ENCODE results near the gene ALDH1L2.

ALDH1L2 gene

GRCh38 chr12:105084251-105085250 lies at the start of gene ALDH1L2:
Gene ALDH1L2, minus strand, starts transcription at chr12:105084458. Its CDS starts 22 bp downstream, at chr12:105084436.
- no peak for TF ChIP-seq CTCF (IDR thresholded peaks at IDR 0.05)

GRCh38 chr12:105120551-105120950 lies 36.3 kb upstream of the ALDH1L2 start:
- TF ChIP-seq CTCF (IDR thresholded peaks at IDR 0.05), result no peak

- TF ChIP-seq CTCF (IDR thresholded peaks at IDR 0.05), result no peak
Measured at GRCh38 chr12:105116969-105117368, 32.7 kb upstream of the ALDH1L2 start.

- no peak for TF ChIP-seq CTCF (IDR thresholded peaks at IDR 0.05)
Measured at GRCh38 chr12:105113094-105113493, 28.8 kb upstream of the ALDH1L2 start.

- no peak for TF ChIP-seq CTCF (IDR thresholded peaks at IDR 0.05)
Measured at GRCh38 chr12:105110851-105111250, 26.6 kb upstream of the ALDH1L2 start.

- TF ChIP-seq CTCF (IDR thresholded peaks at IDR 0.05), result no peak
Measured at GRCh38 chr12:105109465-105110212, 25.4 kb upstream of the ALDH1L2 start.

- TF ChIP-seq CTCF (IDR thresholded peaks at IDR 0.05), result no peak
Measured at GRCh38 chr12:105107494-105108371, 23.5 kb upstream of the ALDH1L2 start, which contains the start of gene WASHC4. Gene WASHC4, plus strand, starts transcription at chr12:105107731. Its CDS starts 70 bp downstream, at chr12:105107801.
